Measurements from ENCODE around the gene MTX3.

MTX3 gene

DNA sequence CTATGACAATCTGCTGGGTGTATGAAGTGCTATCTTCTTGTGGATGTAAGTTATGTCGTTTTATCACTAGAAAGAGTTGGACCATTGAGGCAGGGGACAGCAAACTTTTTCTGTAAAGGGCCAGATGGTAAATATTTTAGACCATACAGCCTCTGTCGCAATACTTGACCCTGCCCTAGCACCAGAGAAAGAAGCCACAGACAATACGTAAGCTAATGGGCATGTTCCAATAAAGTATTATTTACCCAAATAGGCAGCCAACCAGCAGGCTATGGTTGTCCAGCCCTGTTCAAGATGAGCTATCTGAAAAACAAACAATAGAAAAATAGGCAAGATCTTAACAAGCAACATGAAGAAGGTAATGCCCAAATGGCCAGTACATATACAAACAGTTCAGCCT, 36.4 kb downstream of the MTX3 start:
- TF ChIP-seq ZFP3 (CRISPR knock-in tag; IDR thresholded peaks at IDR 0.05) (no peak), ESRRG (CRISPR knock-in tag; IDR thresholded peaks at IDR 0.05) (no peak), GLIS3 (CRISPR knock-in tag; IDR thresholded peaks at IDR 0.05) (no peak), ZNF70 (CRISPR knock-in tag; IDR thresholded peaks at IDR 0.05) (no peak), ZFP30 (CRISPR knock-in tag; IDR thresholded peaks at IDR 0.05) (no peak), TOX (CRISPR knock-in tag; IDR thresholded peaks at IDR 0.05; ENCODE audit: borderline replicate concordance) (no peak), OSR1 (CRISPR knock-in tag; IDR thresholded peaks at IDR 0.05) (no peak), ZNF8 (CRISPR knock-in tag; IDR thresholded peaks at IDR 0.05) (no peak), ISL1 (CRISPR knock-in tag; IDR thresholded peaks at IDR 0.05) (no peak), ARNTL (CRISPR knock-in tag; IDR thresholded peaks at IDR 0.05; ENCODE audit: borderline replicate concordance, low read depth) (no peak)
- TF ChIP-seq, protein P1, sequence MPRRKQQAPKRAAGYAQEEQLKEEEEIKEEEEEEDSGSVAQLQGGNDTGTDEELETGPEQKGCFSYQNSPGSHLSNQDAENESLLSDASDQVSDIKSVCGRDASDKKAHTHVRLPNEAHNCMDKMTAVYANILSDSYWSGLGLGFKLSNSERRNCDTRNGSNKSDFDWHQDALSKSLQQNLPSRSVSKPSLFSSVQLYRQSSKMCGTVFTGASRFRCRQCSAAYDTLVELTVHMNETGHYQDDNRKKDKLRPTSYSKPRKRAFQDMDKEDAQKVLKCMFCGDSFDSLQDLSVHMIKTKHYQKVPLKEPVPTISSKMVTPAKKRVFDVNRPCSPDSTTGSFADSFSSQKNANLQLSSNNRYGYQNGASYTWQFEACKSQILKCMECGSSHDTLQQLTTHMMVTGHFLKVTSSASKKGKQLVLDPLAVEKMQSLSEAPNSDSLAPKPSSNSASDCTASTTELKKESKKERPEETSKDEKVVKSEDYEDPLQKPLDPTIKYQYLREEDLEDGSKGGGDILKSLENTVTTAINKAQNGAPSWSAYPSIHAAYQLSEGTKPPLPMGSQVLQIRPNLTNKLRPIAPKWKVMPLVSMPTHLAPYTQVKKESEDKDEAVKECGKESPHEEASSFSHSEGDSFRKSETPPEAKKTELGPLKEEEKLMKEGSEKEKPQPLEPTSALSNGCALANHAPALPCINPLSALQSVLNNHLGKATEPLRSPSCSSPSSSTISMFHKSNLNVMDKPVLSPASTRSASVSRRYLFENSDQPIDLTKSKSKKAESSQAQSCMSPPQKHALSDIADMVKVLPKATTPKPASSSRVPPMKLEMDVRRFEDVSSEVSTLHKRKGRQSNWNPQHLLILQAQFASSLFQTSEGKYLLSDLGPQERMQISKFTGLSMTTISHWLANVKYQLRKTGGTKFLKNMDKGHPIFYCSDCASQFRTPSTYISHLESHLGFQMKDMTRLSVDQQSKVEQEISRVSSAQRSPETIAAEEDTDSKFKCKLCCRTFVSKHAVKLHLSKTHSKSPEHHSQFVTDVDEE (CRISPR knock-in tag; IDR thresholded peaks at IDR 0.05): no peak
- TF ChIP-seq, protein P2, sequence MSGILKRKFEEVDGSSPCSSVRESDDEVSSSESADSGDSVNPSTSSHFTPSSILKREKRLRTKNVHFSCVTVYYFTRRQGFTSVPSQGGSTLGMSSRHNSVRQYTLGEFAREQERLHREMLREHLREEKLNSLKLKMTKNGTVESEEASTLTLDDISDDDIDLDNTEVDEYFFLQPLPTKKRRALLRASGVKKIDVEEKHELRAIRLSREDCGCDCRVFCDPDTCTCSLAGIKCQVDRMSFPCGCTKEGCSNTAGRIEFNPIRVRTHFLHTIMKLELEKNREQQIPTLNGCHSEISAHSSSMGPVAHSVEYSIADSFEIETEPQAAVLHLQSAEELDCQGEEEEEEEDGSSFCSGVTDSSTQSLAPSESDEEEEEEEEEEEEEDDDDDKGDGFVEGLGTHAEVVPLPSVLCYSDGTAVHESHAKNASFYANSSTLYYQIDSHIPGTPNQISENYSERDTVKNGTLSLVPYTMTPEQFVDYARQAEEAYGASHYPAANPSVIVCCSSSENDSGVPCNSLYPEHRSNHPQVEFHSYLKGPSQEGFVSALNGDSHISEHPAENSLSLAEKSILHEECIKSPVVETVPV (CRISPR knock-in tag; IDR thresholded peaks at IDR 0.05): no peak
- no peak for ATAC-seq

DNA sequence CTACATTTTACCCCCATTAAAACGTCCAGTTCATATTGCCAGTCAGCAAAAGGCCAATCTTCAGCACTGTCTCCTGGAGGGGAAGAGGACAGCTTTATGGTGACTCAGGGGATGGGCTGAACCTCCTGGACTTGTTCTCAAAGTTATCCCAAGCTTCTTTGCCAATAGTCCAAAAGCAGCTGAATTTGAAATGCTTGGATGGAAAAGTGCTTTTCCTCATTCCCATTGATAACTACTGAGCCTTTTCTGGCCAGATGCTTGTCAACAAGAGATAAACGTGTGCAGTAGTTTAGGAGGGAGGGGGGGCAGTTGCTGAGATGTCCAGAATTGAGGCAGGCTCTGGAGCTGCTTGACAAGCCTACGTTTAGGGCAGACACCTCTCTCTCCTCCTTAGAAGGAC, 43.5 kb downstream of the MTX3 start:
- ATAC-seq: no peak

DNA sequence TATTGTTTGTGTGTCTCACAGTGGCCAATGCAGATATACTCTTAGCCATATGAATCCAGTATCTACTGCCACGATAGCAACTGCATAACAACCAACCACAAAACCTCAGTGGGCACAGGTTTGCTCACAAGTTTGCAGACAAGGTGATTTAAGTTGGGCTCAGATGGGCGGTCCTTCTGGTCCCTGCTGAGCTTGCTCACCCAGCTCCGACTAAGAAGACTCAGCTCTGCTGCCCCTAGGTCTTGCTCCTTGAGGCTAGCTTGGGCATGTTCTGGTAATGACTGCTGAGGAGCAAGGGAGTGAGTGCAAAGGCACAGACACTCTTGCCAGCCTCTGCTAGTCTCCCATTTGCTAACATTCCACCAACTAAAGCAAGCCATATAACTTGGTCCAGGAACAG, 52.6 kb downstream of the MTX3 start:
- TF ChIP-seq BACH2 (CRISPR knock-in tag; IDR thresholded peaks at IDR 0.05; ENCODE audit: borderline replicate concordance) (no peak), ZC3H10 (CRISPR knock-in tag; IDR thresholded peaks at IDR 0.05) (no peak), CSDC2 (CRISPR knock-in tag; IDR thresholded peaks at IDR 0.05) (no peak)
- TF ChIP-seq, protein P3, sequence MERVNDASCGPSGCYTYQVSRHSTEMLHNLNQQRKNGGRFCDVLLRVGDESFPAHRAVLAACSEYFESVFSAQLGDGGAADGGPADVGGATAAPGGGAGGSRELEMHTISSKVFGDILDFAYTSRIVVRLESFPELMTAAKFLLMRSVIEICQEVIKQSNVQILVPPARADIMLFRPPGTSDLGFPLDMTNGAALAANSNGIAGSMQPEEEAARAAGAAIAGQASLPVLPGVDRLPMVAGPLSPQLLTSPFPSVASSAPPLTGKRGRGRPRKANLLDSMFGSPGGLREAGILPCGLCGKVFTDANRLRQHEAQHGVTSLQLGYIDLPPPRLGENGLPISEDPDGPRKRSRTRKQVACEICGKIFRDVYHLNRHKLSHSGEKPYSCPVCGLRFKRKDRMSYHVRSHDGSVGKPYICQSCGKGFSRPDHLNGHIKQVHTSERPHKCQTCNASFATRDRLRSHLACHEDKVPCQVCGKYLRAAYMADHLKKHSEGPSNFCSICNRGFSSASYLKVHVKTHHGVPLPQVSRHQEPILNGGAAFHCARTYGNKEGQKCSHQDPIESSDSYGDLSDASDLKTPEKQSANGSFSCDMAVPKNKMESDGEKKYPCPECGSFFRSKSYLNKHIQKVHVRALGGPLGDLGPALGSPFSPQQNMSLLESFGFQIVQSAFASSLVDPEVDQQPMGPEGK (CRISPR knock-in tag; IDR thresholded peaks at IDR 0.05; ENCODE audit: borderline replicate concordance): no peak
- no peak for ATAC-seq

More for the DNA sequence above, 43.5 kb downstream of the MTX3 start:
- TF ChIP-seq, protein P4, sequence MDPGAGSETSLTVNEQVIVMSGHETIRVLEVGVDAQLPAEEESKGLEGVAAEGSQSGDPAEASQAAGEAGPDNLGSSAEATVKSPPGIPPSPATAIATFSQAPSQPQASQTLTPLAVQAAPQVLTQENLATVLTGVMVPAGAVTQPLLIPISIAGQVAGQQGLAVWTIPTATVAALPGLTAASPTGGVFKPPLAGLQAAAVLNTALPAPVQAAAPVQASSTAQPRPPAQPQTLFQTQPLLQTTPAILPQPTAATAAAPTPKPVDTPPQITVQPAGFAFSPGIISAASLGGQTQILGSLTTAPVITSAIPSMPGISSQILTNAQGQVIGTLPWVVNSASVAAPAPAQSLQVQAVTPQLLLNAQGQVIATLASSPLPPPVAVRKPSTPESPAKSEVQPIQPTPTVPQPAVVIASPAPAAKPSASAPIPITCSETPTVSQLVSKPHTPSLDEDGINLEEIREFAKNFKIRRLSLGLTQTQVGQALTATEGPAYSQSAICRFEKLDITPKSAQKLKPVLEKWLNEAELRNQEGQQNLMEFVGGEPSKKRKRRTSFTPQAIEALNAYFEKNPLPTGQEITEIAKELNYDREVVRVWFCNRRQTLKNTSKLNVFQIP (CRISPR knock-in tag; IDR thresholded peaks at IDR 0.05; ENCODE audit: borderline replicate concordance, low read depth): no peak

DNA sequence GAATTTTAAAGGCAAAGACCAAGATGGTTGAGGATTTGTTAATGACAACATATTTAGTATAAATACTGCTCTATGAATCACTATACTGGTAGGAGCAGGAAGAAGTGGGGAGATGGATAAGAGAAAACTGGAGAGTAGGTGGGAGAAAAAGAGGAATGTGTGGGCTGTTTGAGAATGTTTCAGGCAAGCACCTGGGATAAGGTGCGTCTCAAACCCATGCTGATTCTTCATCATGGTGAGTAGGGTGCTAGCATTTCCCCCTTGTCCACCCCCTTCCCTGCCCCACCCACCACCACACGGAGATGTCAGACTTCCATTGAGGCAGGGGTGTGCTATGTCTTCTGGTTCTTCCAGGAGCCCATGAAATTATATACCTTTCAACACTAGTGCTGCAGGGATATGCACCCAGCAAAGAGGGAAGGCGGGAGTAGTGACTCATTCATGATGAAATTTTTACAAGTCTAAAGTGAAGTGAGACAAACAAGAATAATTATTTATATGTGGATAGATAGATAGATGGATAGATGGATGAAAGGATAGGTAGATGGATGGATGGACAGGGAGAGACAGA, 54.3 kb downstream of the MTX3 start:
- no peak for ATAC-seq
- no peak for TF ChIP-seq ESRRG (CRISPR knock-in tag; IDR thresholded peaks at IDR 0.05)
- TF ChIP-seq, protein P4 (CRISPR knock-in tag; IDR thresholded peaks at IDR 0.05; ENCODE audit: borderline replicate concordance, low read depth): no peak
- TF ChIP-seq TOX (CRISPR knock-in tag; IDR thresholded peaks at IDR 0.05; ENCODE audit: borderline replicate concordance): no peak
- no peak for TF ChIP-seq ZNF8 (CRISPR knock-in tag; IDR thresholded peaks at IDR 0.05)
- no peak for TF ChIP-seq BACH2 (CRISPR knock-in tag; IDR thresholded peaks at IDR 0.05; ENCODE audit: borderline replicate concordance)
- no peak for TF ChIP-seq ZC3H10 (CRISPR knock-in tag; IDR thresholded peaks at IDR 0.05)
- TF ChIP-seq, protein P5, sequence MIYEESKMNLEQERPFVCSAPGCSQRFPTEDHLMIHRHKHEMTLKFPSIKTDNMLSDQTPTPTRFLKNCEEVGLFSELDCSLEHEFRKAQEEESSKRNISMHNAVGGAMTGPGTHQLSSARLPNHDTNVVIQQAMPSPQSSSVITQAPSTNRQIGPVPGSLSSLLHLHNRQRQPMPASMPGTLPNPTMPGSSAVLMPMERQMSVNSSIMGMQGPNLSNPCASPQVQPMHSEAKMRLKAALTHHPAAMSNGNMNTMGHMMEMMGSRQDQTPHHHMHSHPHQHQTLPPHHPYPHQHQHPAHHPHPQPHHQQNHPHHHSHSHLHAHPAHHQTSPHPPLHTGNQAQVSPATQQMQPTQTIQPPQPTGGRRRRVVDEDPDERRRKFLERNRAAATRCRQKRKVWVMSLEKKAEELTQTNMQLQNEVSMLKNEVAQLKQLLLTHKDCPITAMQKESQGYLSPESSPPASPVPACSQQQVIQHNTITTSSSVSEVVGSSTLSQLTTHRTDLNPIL (CRISPR knock-in tag; IDR thresholded peaks at IDR 0.05; ENCODE audit: low read depth): no peak
- TF ChIP-seq GLIS3 (CRISPR knock-in tag; IDR thresholded peaks at IDR 0.05): no peak
- TF ChIP-seq, protein P1 (CRISPR knock-in tag; IDR thresholded peaks at IDR 0.05): no peak
- no peak for TF ChIP-seq CSDC2 (CRISPR knock-in tag; IDR thresholded peaks at IDR 0.05)

Measured in SK-N-SH treated with all-trans-retinoic acid at 6 μM for 48 hours (cell line).